ENCODE results near the gene MED31.

MED31 gene

GRCh38 chr17:6651919-6652452 is 581 bp upstream of the MED31 start:
- peak; percentile 38 for DNase-seq

- DNase-seq: no peak
These were observed 3.2 kb downstream of the MED31 start for GRCh38 chr17:6648181-6648580.

- no peak for DNase-seq
These were observed 7.8 kb downstream of the MED31 start for GRCh38 chr17:6643451-6644125.

- no peak for DNase-seq
These were observed 8.8 kb downstream of the MED31 start for GRCh38 chr17:6642592-6642991.

- DNase-seq: no peak
These were observed 10.1 kb downstream of the MED31 start for GRCh38 chr17:6641247-6641863.

- peak; percentile 91 for DNase-seq
These were observed 10.7 kb downstream of the MED31 start, which contains the start of the genes KIAA0753 and TXNDC17 for GRCh38 chr17:6640536-6641246. KIAA0753 (minus strand) TSS chr17:6640711; CDS start chr17:6635103, 5,608 bp downstream. TXNDC17 (plus strand) TSS chr17:6641060; CDS start chr17:6641083, 23 bp downstream.

- no peak for DNase-seq
These were observed 11.5 kb downstream of the MED31 start for GRCh38 chr17:6639586-6640535.

GRCh38 chr17:6639014-6639585 is 12.3 kb downstream of the MED31 start:
- no peak for DNase-seq

- no peak for DNase-seq
These were observed 13.1 kb downstream of the MED31 start for GRCh38 chr17:6638046-6638908.

- DNase-seq: no peak
These were observed 14.0 kb downstream of the MED31 start for GRCh38 chr17:6637458-6637840.

GRCh38 chr17:6636616-6637457 is 14.6 kb downstream of the MED31 start:
- no peak for DNase-seq

- no peak for DNase-seq
These were observed 15.3 kb downstream of the MED31 start for GRCh38 chr17:6636105-6636504.

- no peak for DNase-seq
These were observed 18.1 kb downstream of the MED31 start for GRCh38 chr17:6633263-6633662.

GRCh38 chr17:6632530-6632929 is 18.9 kb downstream of the MED31 start:
- no peak for DNase-seq

- no peak for DNase-seq
These were observed 21.0 kb downstream of the MED31 start for GRCh38 chr17:6630390-6630789.

GRCh38 chr17:6627019-6627418 is 24.4 kb downstream of the MED31 start:
- no peak for DNase-seq

GRCh38 chr17:6626616-6627015 is 24.8 kb downstream of the MED31 start:
- no peak for DNase-seq

GRCh38 chr17:6623941-6624340 is 27.5 kb downstream of the MED31 start:
- DNase-seq: no peak

GRCh38 chr17:6611231-6611630 is 40.2 kb downstream of the MED31 start:
- DNase-seq: no peak

- no peak for DNase-seq
These were observed 41.4 kb downstream of the MED31 start for GRCh38 chr17:6610011-6610410.

Data from activated CD8-positive, alpha-beta memory T cell treated with anti-CD3 and anti-CD28 coated beads, Interleukin-2, amount 50 U/mL, for 4 hours (primary cell).